ENCODE data around the gene USH2A.

The USH2A gene

GRCh38 chr1:216422821-216423520 is at the start of gene USH2A:
Gene USH2A, minus strand, starts transcription at chr1:216423448. Its CDS starts 1,112 bp downstream, at chr1:216422336.
- DNase-seq, result no peak

GRCh38 chr1:216466162-216466801 is 43.0 kb upstream of the USH2A start:
- DNase-seq, result no peak

GRCh38 chr1:216464489-216464888 is 41.2 kb upstream of the USH2A start:
- DNase-seq, result no peak

GRCh38 chr1:216462066-216462775 is 39.0 kb upstream of the USH2A start:
- DNase-seq, result no peak

- no peak for DNase-seq
These were observed 38.2 kb upstream of the USH2A start for GRCh38 chr1:216461466-216461865.

GRCh38 chr1:216459651-216460207 is 36.5 kb upstream of the USH2A start:
- no peak for DNase-seq

- DNase-seq, result no peak
These were observed 35.6 kb upstream of the USH2A start for GRCh38 chr1:216458812-216459211.

GRCh38 chr1:216457356-216457755 is 34.1 kb upstream of the USH2A start:
- no peak for DNase-seq

GRCh38 chr1:216456682-216457081 is 33.4 kb upstream of the USH2A start:
- DNase-seq, result no peak

GRCh38 chr1:216453777-216454176 is 30.5 kb upstream of the USH2A start:
- no peak for DNase-seq

- DNase-seq, result no peak
These were observed 27.0 kb upstream of the USH2A start for GRCh38 chr1:216450227-216450626.

- DNase-seq, result no peak
These were observed 24.8 kb upstream of the USH2A start for GRCh38 chr1:216448011-216448510.

- DNase-seq, result no peak
These were observed 14.4 kb upstream of the USH2A start for GRCh38 chr1:216437603-216438002.

- no peak for DNase-seq
These were observed 11.0 kb upstream of the USH2A start for GRCh38 chr1:216434232-216434631.

GRCh38 chr1:216433175-216433574 is 9.9 kb upstream of the USH2A start:
- no peak for DNase-seq

- no peak for DNase-seq
These were observed 7.5 kb upstream of the USH2A start for GRCh38 chr1:216430744-216431143.

- no peak for DNase-seq
These were observed 2.3 kb upstream of the USH2A start for GRCh38 chr1:216425577-216425976.

- no peak for DNase-seq
These were observed 2.5 kb downstream of the USH2A start for GRCh38 chr1:216420746-216421145.

- no peak for DNase-seq
These were observed 3.0 kb downstream of the USH2A start for GRCh38 chr1:216420263-216420662.

- DNase-seq, result no peak
These were observed 6.8 kb downstream of the USH2A start for GRCh38 chr1:216416488-216416887.

GRCh38 chr1:216410026-216410425 is 13.2 kb downstream of the USH2A start:
- DNase-seq, result no peak

- no peak for DNase-seq
These were observed 32.3 kb downstream of the USH2A start for GRCh38 chr1:216390956-216391355.

GRCh38 chr1:216389774-216390173 is 33.5 kb downstream of the USH2A start:
- DNase-seq, result no peak

GRCh38 chr1:216388558-216388957 is 34.7 kb downstream of the USH2A start:
- DNase-seq, result no peak

Data from CD4-positive, alpha-beta T cell treated with Interferon alpha-2 for 1 hour (primary cell).